HepG2 (cell line): ENCODE results near the gene MEG3. TPM values are rescaled to one million over a fixed set of nuclear protein-coding genes. Genes with fewer than 3 reads are reported as not detected.

Experiments used
- ATAC-seq: fragments of 200-7000 bp; cut with Tn5 transposase; 3 replicates; pipeline ENCODE4 v1.9.1; 2020; ENCODE audit warnings: mild to moderate bottlenecking, moderate library complexity
- BruUV-seq: library from RNA; stranded (reverse); fragments of 400-500 nt; replicated peaks from 2 replicates; lab custom pipeline; 2021; lab: Mats Ljungman, UMichigan
- CTCF ChIA-PET: fragments of 300-600 bp; formaldehyde crosslinking; extraction: SDS; loops from one replicate; lab custom pipeline; 2021; ENCODE audit warnings: low total read pairs, inconsistent platforms, low intra/inter-chr PET ratio; lab: Yijun Ruan, JAX
- POLR2A ChIA-PET: fragments of 350-600 bp; sonication (Branson Sonifier 250); formaldehyde crosslinking; loops from one replicate; lab custom pipeline; 2020; ENCODE audit warnings: antibody characterized with exemption, inconsistent platforms; lab: Yijun Ruan, JAX
- DNase-seq: peaks from one replicate; pipeline ENCODE4 v3.0.0-alpha.2; 2015; ENCODE audit warnings: low spot score
- FAIRE-seq: peaks from 3 replicates; lab custom pipeline; 2011; peaks lifted over from hg19 to GRCh38; lab: Jason Lieb, UNC
- H2AFZ ChIP-seq: one replicate; pipeline ENCODE4 v1.6.1; 2011; ENCODE audit warnings: low read length, inconsistent platforms
- H3K27ac ChIP-seq: fragments of 300-600 bp; 3 replicates; pipeline ENCODE4 v1.8.0; 2011; ENCODE audit warnings: mixed run types, mild to moderate bottlenecking, mixed read lengths, low read length, inconsistent platforms; ENCODE audit not compliant: insufficient read depth; ENCODE audit errors: extremely low read length
- H3K27me3 ChIP-seq, 2 experiments: fragments of 200-600 bp in 1 of 2; 2 replicates in 1 of 2; 3 replicates in 1 of 2; pipeline versions ENCODE4 v1.6.0 to v1.8.0; 2011; ENCODE audit warnings: low read length in 2 of 2, mild to moderate bottlenecking in 2 of 2, moderate library complexity in 2 of 2, inconsistent platforms in 1 of 2; ENCODE audit not compliant: insufficient read depth in 2 of 2, control insufficient read depth in 1 of 2
- H3K36me3 ChIP-seq, 2 experiments: fragments of 200-600 bp in 1 of 2; replicated peaks in 1 of 2; 2 replicates in 1 of 2; 3 replicates in 1 of 2; pipeline versions ENCODE4 v1.5.1 to v1.8.0; 2011; ENCODE audit warnings: low read length in 2 of 2, inconsistent platforms in 1 of 2; ENCODE audit not compliant: insufficient read depth in 2 of 2, control insufficient read depth in 1 of 2
- H3K4me1 ChIP-seq: 2 replicates; pipeline ENCODE4 v1.5.1; 2012; ENCODE audit warnings: low read length, inconsistent platforms; ENCODE audit not compliant: insufficient read depth
- H3K4me2 ChIP-seq: 2 replicates; pipeline ENCODE4 v1.6.0; 2011; ENCODE audit warnings: low read depth, low read length, inconsistent platforms
- H3K4me3 ChIP-seq, 3 experiments: fragments of 200-600 bp in 1 of 3; sonication (generic), shearing (Covaris generic) in 1 of 3; replicated peaks in 1 of 3; 2 replicates each; pipeline ENCODE4 v1.5.1; 2011 to 2016; ENCODE audit warnings: low read length in 3 of 3, inconsistent platforms in 2 of 3, low read depth in 2 of 3, mild to moderate bottlenecking in 2 of 3, control low read depth in 1 of 3, mixed read lengths in 1 of 3; ENCODE audit not compliant: insufficient read depth in 1 of 3
- H3K79me2 ChIP-seq: one replicate; pipeline ENCODE4 v1.6.1; 2011; ENCODE audit warnings: low read length, inconsistent platforms; ENCODE audit not compliant: insufficient read depth
- H3K9ac ChIP-seq: 2 replicates; pipeline ENCODE4 v1.6.0; 2011; ENCODE audit warnings: mild to moderate bottlenecking, low read depth, low read length, inconsistent platforms; ENCODE audit not compliant: insufficient read depth
- H3K9me3 ChIP-seq: 2 replicates; pipeline ENCODE4 v1.5.1; 2012; ENCODE audit warnings: mild to moderate bottlenecking, low read length
- H4K20me1 ChIP-seq: 2 replicates; pipeline ENCODE4 v1.6.0; 2011; ENCODE audit warnings: inconsistent platforms, mild to moderate bottlenecking, low read length, moderate library complexity; ENCODE audit not compliant: insufficient read depth
- ADNP ChIP-seq: sonication (generic); formaldehyde crosslinking; IDR thresholded peaks from 2 replicates; pipeline ENCODE4 v1.4.0; 2020; ENCODE audit warnings: missing genetic modification reagents
- ATF6 ChIP-seq: sonication (generic); formaldehyde crosslinking; conservative IDR thresholded peaks from 2 replicates; pipeline ENCODE4 v1.4.0; 2020; ENCODE audit warnings: missing genetic modification reagents
- CREM ChIP-seq, 2 experiments: sonication (generic) in 1 of 2; formaldehyde crosslinking in 1 of 2; IDR thresholded peaks; 2 replicates each; pipeline versions ENCODE4 v1.4.0 to v1.6.1; 2016 to 2020; ENCODE audit warnings: antibody characterized with exemption in 1 of 2, mild to moderate bottlenecking in 1 of 2, missing genetic modification reagents in 1 of 2
- MTERF4 ChIP-seq: sonication (generic); formaldehyde crosslinking; IDR thresholded peaks from 2 replicates; pipeline ENCODE4 v1.8.0; 2023; ENCODE audit warnings: mild to moderate bottlenecking, missing genetic modification reagents
- PTBP1 ChIP-seq: fragments of 200-400 bp; formaldehyde crosslinking; IDR thresholded peaks from 2 replicates; pipeline ENCODE4 v1.6.1; 2018; ENCODE audit warnings: low read length, low read depth; ENCODE audit not compliant: poor library complexity, severe bottlenecking
- STAG1 ChIP-seq: sonication (generic); formaldehyde crosslinking; IDR thresholded peaks from 2 replicates; pipeline ENCODE4 v1.4.0; 2020; ENCODE audit warnings: missing genetic modification reagents
- STAT5B ChIP-seq: sonication (generic); formaldehyde crosslinking; IDR thresholded peaks from 2 replicates; pipeline ENCODE4 v1.4.0; 2020; ENCODE audit warnings: missing genetic modification reagents
- ZNF124 ChIP-seq: sonication (generic); formaldehyde crosslinking; IDR thresholded peaks from 2 replicates; pipeline ENCODE4 v1.4.0; 2020; ENCODE audit warnings: missing genetic modification reagents
- ZNF354B ChIP-seq: sonication (generic); formaldehyde crosslinking; IDR thresholded peaks from 2 replicates; pipeline ENCODE4 v1.8.0; 2022; ENCODE audit warnings: mild to moderate bottlenecking, missing genetic modification reagents
- ZNF607 ChIP-seq: sonication (generic); formaldehyde crosslinking; IDR thresholded peaks from 2 replicates; pipeline ENCODE4 v1.5.1; 2020; ENCODE audit warnings: missing genetic modification reagents, mild to moderate bottlenecking, borderline replicate concordance
- ZNF629 ChIP-seq: sonication (generic); formaldehyde crosslinking; conservative IDR thresholded peaks from 2 replicates; pipeline ENCODE4 v1.5.0; 2020; ENCODE audit warnings: missing genetic modification reagents
- ZNF850 ChIP-seq: sonication (generic); formaldehyde crosslinking; conservative IDR thresholded peaks from 2 replicates; pipeline ENCODE4 v1.9.0; 2021; ENCODE audit warnings: mild to moderate bottlenecking, missing genetic modification reagents
- WGBS: methylation state at CpG from one replicate; pipeline ENCODE4 v1.1.6; 2017; ENCODE audit warnings: low lambda C conversion rate; 5-methylcytosine and 5-hydroxymethylcytosine counted together
- in situ Hi-C: cut with HindIII; loops from 2 replicates; pipeline ENCODE4 v1.10.0; 2017; ENCODE audit warnings: low pct_unique_long_range_greater_than_20kb; ENCODE audit not compliant: extremely low pct_ligation_motif_present
- intact Hi-C: fragments of 100-400 bp; cut with micrococcal nuclease; formaldehyde crosslinking; loops from one replicate; pipeline ENCODE4 v1.10.0; 2022; ENCODE audit not compliant: unreplicated experiment
- polyA plus RNA-seq, 8 experiments: library from polyadenylated mRNA; depleted of rRNA in 3 of 8; stranded (reverse) in 7 of 8; unstranded in 1 of 8; fragments of >200 nt; fragmentation: Illumina TruSeq in 4 of 8; extraction: Trizol in 4 of 8; gene quantifications; 2 replicates each; pipeline versions ENCODE4 v1.2.1 to v1.2.3, GENCODE V29; 2011 to 2016; ENCODE audit warnings: low read depth in 4 of 8, missing spikeins in 1 of 8, mixed read lengths in 1 of 8; ENCODE audit not compliant: insufficient read depth in 1 of 8
- total RNA-seq, 5 experiments: library from RNA; depleted of rRNA; stranded (reverse); fragments of >200 nt; fragmentation: Illumina TruSeq; extraction: Trizol; gene quantifications; 2 replicates each; pipeline ENCODE4 v1.2.3, GENCODE V29; 2016; ENCODE audit warnings: low read depth in 1 of 5

Gene MEG3
- total and polyA plus RNA-seq, 2 of the 13 experiments (the other 11 are each of a cell fraction or from before 2014, with no cell fraction given): 0.17 TPM; not detected in 1

GRCh38 chr14:100890061-100890850 lies 64.3 kb downstream of the MEG3 start:
- ChIA-PET CTCF (no interaction called here), POLR2A (no interaction called here)
- Histone ChIP-seq H3K4me3 (no peak overlapping the region), H3K36me3 (no peaks in the 10 kb centered on the region), H2AFZ (no peak overlapping the region), H3K4me1 (peaks cover 20% of the 10 kb centered on the region), H3K9me3 (no peaks in the 10 kb centered on the region), H4K20me1 (no peaks in the 10 kb centered on the region), H3K27me3 (peaks cover 0 to 30% of the 10 kb centered on the region in 2 experiments; a peak in 3 of 5 replicates), H3K9ac (no peak overlapping the region), H3K27ac (no peak overlapping the region), H3K79me2 (no peaks in the 10 kb centered on the region), H3K4me2 (no peak overlapping the region)
- DNase-seq (no peak), ATAC-seq (peak; percentile 51; the same call in 1 of the 3 replicates), FAIRE-seq (no peak)
- 29% methylated on average over 7 of the region's 8 CpGs for WGBS
- intact Hi-C loops: no loop called here
- no TSS peak for BruUV-seq
- TF ChIP-seq ZNF629 (CRISPR knock-in tag): no peak
- TF ChIP-seq STAG1: peak; percentile 24; the same call in 1 of the 2 replicates
- in situ Hi-C loops: loop anchor here (10.0 kb wide), 1 partner anchor 485 kb away; no protein-coding TSS in a partner anchor

- ATAC-seq: no peak
- no peaks in the 10 kb centered on the region for H3K36me3 ChIP-seq
- POLR2A ChIA-PET: no interaction called here
- no peak overlapping the region for H3K4me2 ChIP-seq
- FAIRE-seq: no peak
- no peak overlapping the region for H3K9ac ChIP-seq
- H3K4me3 ChIP-seq: no peak overlapping the region
- H2AFZ ChIP-seq: no peak overlapping the region
- in situ Hi-C loops: loop anchor here (10.0 kb wide), 1 partner anchor 486 kb away; no protein-coding TSS in a partner anchor
- no TSS peak for BruUV-seq
- peaks cover 20% of the 10 kb centered on the region for H3K4me1 ChIP-seq
- no peak overlapping the region for H3K27ac ChIP-seq
- H3K27me3 ChIP-seq: peaks cover 0 to 25% of the 10 kb centered on the region in 2 experiments; a peak in 3 of 5 replicates
- H3K9me3 ChIP-seq: no peaks in the 10 kb centered on the region
- intact Hi-C loops: no loop called here
- WGBS: 100% methylated on average over 1 of the region's 10 CpGs
- DNase-seq: no peak
- CTCF ChIA-PET: no interaction called here
- H3K79me2 ChIP-seq: no peaks in the 10 kb centered on the region
- no peaks in the 10 kb centered on the region for H4K20me1 ChIP-seq
- TF ChIP-seq ZNF850 (no peak), MTERF4 (CRISPR knock-in tag) (no peak), ADNP (CRISPR knock-in tag) (no peak), ZNF124 (CRISPR knock-in tag) (no peak), CREM (IDR thresholded peaks at IDR 0.05) (no peak), CREM (CRISPR knock-in tag; IDR thresholded peaks at IDR 0.05) (no peak), ZNF607 (CRISPR knock-in tag) (no peak), STAT5B (no peak), ATF6 (CRISPR knock-in tag) (no peak), PTBP1 (no peak), ZNF354B (CRISPR knock-in tag) (no peak)
These were observed 65.1 kb downstream of the MEG3 start for GRCh38 chr14:100891051-100891450.
